Parathyroid adenoma (tissue), 2 donors: ENCODE measurements around the gene ANGEL2.

Source experiments
- H2AFZ ChIP-seq: fragments of 300-600 bp; sonication (generic); one replicate; pipeline ENCODE4 v1.7.0; 2017; ENCODE audit warnings: antibody characterized with exemption, mild to moderate bottlenecking
- H3K27ac ChIP-seq: fragments of 300-600 bp; sonication (generic); one replicate; pipeline ENCODE4 v1.7.0; 2017
- H3K27me3 ChIP-seq: fragments of 300-600 bp; sonication (generic); one replicate; pipeline ENCODE4 v1.7.0; 2017; ENCODE audit warnings: low read length; ENCODE audit not compliant: control insufficient read depth, insufficient read depth
- H3K36me3 ChIP-seq: fragments of 300-600 bp; sonication (generic); one replicate; pipeline ENCODE4 v1.7.0; 2017; ENCODE audit warnings: low read length; ENCODE audit not compliant: control insufficient read depth, insufficient read depth
- H3K4me1 ChIP-seq: fragments of 300-600 bp; sonication (generic); one replicate; pipeline ENCODE4 v1.7.0; 2017; ENCODE audit warnings: control low read depth
- H3K4me2 ChIP-seq: fragments of 300-600 bp; sonication (generic); one replicate; pipeline ENCODE4 v1.7.0; 2017; ENCODE audit warnings: low read length
- H3K4me3 ChIP-seq: fragments of 300-600 bp; sonication (generic); one replicate; pipeline ENCODE4 v1.7.0; 2017; ENCODE audit warnings: low read depth, low read length
- H3K79me2 ChIP-seq: fragments of 300-600 bp; sonication (generic); one replicate; pipeline ENCODE4 v1.7.0; 2017; ENCODE audit warnings: control low read depth
- H3K9ac ChIP-seq: fragments of 300-600 bp; sonication (generic); one replicate; pipeline ENCODE4 v1.7.0; 2017; ENCODE audit warnings: mild to moderate bottlenecking
- H3K9me3 ChIP-seq: fragments of 300-600 bp; sonication (generic); one replicate; pipeline ENCODE4 v1.7.0; 2017; ENCODE audit warnings: low read length; ENCODE audit not compliant: control insufficient read depth
- CTCF ChIP-seq: fragments of 300-600 bp; sonication (generic); IDR thresholded peaks from one replicate; pipeline ENCODE4 v1.7.0; 2017; ENCODE audit warnings: antibody characterized with exemption, mild to moderate bottlenecking
- donor health status: primary hyperparathyroidism.

Gene ANGEL2

GRCh38 chr1:213055767-213056166, 40.1 kb upstream of the ANGEL2 start:
- Histone ChIP-seq H3K4me3 (no peak overlapping the region), H3K27ac (no peak overlapping the region), H3K79me2 (peaks cover 3% of the 10 kb centered on the region), H3K27me3 (no peaks in the 10 kb centered on the region), H2AFZ (no peak overlapping the region), H3K4me2 (no peak overlapping the region), H3K9me3 (no peaks in the 10 kb centered on the region), H3K4me1 (no peaks in the 10 kb centered on the region), H3K9ac (no peak overlapping the region), H3K36me3 (no peaks in the 10 kb centered on the region)
- no peak for TF ChIP-seq CTCF

GRCh38 chr1:213054733-213055591, 39.3 kb upstream of the ANGEL2 start:
- H3K4me2 ChIP-seq, result no peak overlapping the region
- H3K36me3 ChIP-seq, result no peaks in the 10 kb centered on the region
- H3K4me3 ChIP-seq, result no peak overlapping the region
- no peaks in the 10 kb centered on the region for H3K4me1 ChIP-seq
- no peaks in the 10 kb centered on the region for H3K27me3 ChIP-seq
- no peak overlapping the region for H2AFZ ChIP-seq
- H3K27ac ChIP-seq, result no peak overlapping the region
- no peak for TF ChIP-seq CTCF
- H3K9me3 ChIP-seq, result no peaks in the 10 kb centered on the region
- H3K9ac ChIP-seq, result no peak overlapping the region
- H3K79me2 ChIP-seq, result peaks cover 5% of the 10 kb centered on the region

- H3K9ac ChIP-seq, result no peak overlapping the region
- H3K4me3 ChIP-seq, result no peak overlapping the region
- H3K79me2 ChIP-seq, result peaks cover 2% of the 10 kb centered on the region
- no peaks in the 10 kb centered on the region for H3K27me3 ChIP-seq
- H3K36me3 ChIP-seq, result no peaks in the 10 kb centered on the region
- TF ChIP-seq CTCF, result no peak
- no peaks in the 10 kb centered on the region for H3K4me1 ChIP-seq
- no peak overlapping the region for H2AFZ ChIP-seq
- H3K9me3 ChIP-seq, result no peaks in the 10 kb centered on the region
- no peak overlapping the region for H3K27ac ChIP-seq
- H3K4me2 ChIP-seq, result no peak overlapping the region
These were observed 38.5 kb upstream of the ANGEL2 start for GRCh38 chr1:213054142-213054541.

- no peaks in the 10 kb centered on the region for H3K36me3 ChIP-seq
- no peak overlapping the region for H3K9ac ChIP-seq
- TF ChIP-seq CTCF, result no peak
- H3K4me3 ChIP-seq, result no peak overlapping the region
- peaks cover 2% of the 10 kb centered on the region for H3K79me2 ChIP-seq
- H3K4me2 ChIP-seq, result no peak overlapping the region
- H3K9me3 ChIP-seq, result no peaks in the 10 kb centered on the region
- no peak overlapping the region for H3K27ac ChIP-seq
- no peaks in the 10 kb centered on the region for H3K4me1 ChIP-seq
- no peak overlapping the region for H2AFZ ChIP-seq
- no peaks in the 10 kb centered on the region for H3K27me3 ChIP-seq
These were observed 37.8 kb upstream of the ANGEL2 start for GRCh38 chr1:213053455-213053854.

- H3K4me1 ChIP-seq, result no peaks in the 10 kb centered on the region
- H3K27me3 ChIP-seq, result no peaks in the 10 kb centered on the region
- no peak overlapping the region for H3K9ac ChIP-seq
- no peaks in the 10 kb centered on the region for H3K36me3 ChIP-seq
- H3K4me3 ChIP-seq, result peak overlapping the region; percentile 85
- H3K4me2 ChIP-seq, result peak overlapping the region; percentile 74
- peaks cover 2% of the 10 kb centered on the region for H3K79me2 ChIP-seq
- H3K9me3 ChIP-seq, result no peaks in the 10 kb centered on the region
- no peak overlapping the region for H2AFZ ChIP-seq
- no peak for TF ChIP-seq CTCF
- no peak overlapping the region for H3K27ac ChIP-seq
These were observed 36.2 kb upstream of the ANGEL2 start for GRCh38 chr1:213051881-213052202.
